HG03280 (cell line): Measurements from ENCODE around the gene DBF4.
"Not testable (repeated sequence)": the region's sequence is repeated elsewhere in the genome, so short reads cannot be mapped to it uniquely, and the experiment has no call there.

Source experiments
- ATAC-seq: cut with Tn5 transposase; IDR thresholded peaks from one replicate; pipeline ENCODE4 v1.9.1; 2021; ENCODE audit warnings: mild to moderate bottlenecking, moderate library complexity; ENCODE audit not compliant: unreplicated experiment

The DBF4 gene

DNA sequence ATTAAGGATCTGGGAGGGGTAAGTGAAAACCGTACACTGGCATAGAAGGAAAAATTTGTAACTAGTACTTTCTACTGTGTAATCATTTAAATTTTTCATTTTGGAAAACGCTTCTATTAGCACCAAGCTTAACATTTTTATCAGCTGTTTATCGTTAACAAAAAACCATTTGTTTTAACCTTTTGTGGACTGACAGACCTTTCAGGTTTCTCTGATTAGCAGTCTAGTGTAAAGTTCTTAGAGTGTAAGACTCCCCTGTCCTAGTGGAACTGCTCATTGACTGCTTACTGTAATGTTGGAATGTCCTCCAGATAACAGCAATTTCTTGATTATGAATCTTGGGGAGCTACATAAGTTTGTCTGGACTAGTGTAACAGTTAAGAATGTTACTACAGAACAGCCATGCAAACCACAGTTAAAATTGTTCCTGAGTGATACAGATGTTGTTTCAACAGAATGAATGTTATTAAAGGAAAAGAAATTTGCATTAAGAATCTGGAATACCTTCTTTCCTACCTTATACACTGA, 2.0 kb downstream of the DBF4 start:
- ATAC-seq: no peak

DNA sequence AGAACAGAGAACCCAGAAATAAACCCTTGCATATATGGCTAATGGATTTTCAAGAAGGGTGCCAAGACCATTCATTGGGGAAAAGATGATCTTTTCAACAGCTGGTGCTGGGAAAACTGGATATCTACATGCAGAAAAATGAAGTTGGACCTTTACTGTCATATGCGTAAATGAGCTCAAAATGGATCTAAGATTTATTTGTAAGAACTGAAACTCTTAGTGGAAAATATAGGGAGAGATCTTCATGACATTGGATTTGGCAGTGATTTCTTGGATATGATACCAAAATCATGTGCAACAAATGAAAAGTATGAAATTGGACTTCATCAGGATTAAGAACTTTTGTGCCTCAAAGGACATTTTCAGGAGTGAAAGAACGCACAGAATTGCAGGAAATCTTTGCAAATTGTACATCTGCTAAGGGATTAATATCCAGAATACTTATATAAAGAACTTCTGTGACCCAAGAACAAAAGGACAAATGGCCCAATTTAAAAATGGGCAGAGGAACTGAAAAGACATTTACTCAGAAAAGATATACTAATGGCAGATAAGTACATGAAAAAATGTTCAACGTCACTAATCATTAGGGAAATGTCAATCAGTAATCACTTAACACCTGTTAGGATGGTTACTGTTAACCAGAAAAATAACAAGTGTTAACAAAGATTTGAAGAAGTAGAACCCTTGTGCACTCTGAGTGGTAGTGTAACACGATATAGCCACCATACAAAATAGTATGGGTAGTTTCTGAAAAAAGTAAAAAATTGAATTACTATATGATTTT, 6.1 kb downstream of the DBF4 start:
- no peak for ATAC-seq

DNA sequence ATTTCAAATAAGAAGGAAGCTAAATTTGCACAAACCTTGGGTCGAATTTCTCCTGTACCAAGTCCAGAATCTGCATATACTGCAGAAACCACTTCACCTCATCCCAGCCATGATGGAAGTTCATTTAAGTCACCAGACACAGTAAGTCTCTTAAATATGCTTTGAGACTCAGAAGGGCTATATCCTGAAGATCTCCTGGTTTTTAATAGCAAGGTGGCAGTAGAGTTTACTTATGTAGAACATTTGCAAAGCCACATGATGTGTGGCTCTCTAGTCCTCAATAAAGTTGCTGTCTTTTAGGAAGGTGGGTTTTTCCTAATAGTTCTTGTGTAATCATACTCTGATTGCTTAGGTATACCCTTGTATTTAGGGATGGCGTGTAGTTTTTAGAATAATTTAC, 8.7 kb downstream of the DBF4 start:
- ATAC-seq: no peak

- ATAC-seq: no peak
Observed at GRCh38 chr7:87886875-87887274, 10.6 kb downstream of the DBF4 start.

DNA sequence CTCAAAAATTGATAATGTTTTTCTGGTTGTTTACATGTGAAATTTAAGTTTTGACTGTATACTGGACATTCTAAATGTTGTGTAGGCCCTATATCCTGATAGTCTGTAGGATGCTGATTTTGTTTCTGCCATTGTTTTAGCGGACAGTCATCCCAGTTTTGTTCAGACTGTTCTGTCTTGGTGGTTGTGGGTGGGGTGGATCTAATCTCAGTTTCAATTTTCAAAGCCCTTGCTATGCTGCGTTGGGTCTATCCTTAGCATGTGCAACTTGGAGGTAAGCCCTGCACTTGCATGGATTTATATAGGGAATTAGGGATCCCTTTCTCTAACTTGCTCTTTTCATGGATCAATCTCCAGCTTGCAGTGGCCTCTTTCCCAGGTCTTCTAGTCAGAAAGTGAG, 19.1 kb downstream of the DBF4 start:
- no peak for ATAC-seq

DNA sequence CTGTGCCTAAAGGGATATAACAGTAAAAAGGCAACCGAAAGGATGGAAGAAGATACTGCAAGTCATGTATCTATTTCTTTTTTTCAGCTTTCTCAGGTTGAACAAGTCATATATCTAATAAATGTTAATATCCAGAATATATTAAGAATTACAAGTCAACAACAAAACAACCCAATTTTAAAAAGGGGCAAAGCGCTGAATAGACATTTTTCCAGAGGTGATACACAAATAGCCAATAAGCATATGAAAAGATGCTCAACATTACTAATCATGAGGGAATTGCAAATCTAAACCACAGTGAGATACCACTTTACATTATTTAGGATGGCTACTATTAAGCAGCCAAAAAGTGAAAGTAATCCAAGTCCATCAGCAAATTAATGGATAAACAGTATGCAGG, 23.0 kb downstream of the DBF4 start:
- no peak for ATAC-seq

- ATAC-seq: not testable (repeated sequence)
Observed at GRCh38 chr7:87907136-87907906, 31.0 kb downstream of the DBF4 start.

DNA sequence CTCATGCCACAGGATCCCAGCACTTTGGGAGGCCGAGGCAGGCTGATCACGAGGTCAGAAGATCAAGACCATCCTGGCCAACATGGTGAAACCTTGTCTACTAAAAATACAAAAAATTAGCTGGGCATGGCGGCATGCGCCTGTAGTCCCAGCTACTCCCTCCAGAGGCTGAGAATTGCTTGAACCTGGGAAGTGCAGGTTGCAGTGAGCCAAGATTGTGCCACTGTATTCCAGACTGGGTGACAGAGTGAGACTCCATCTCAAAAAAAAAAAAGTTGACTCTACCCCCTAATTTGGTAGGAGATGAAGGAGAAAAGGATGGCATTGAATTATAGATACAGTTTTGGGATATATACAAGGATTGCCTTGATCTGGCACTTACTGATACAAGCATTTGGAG, 32.5 kb downstream of the DBF4 start:
- ATAC-seq: not testable (repeated sequence)

DNA sequence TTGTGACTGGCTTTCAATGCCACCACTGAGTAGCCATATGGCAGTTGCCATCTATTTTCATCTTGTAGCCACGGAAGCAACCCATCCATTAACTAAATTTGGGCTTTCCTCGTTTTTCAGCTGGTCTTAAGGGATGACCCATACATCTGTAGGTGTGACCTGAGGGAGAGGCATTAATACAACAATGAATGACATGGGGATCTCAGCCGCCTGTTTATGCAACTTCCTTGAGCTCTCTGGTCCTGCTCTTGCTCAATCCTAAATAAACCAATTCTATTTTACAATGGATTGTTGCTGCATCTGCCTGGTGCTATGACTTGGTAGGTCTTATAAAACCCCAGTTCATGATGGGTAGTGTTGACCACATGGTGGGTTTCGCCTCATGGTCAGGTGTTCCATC, 35.8 kb downstream of the DBF4 start:
- no peak for ATAC-seq

DNA sequence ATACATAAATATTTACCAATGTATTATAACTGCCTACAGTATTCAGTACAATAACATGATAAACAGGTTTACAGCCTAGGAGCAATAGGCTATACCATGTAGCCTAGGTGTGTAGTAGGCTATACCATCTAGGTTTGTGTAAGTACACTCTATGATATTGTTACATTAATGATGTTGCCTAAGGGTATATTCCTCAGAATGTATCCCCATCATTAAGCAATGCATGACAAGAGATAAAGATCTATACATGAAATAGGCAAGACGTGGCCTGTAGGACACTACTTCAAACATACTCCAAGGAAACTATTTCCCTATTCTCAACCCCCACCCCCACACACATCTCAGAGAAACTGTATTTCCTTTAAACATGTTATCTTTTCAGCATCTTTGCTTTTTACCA, 42.4 kb downstream of the DBF4 start:
- ATAC-seq: no peak

DNA sequence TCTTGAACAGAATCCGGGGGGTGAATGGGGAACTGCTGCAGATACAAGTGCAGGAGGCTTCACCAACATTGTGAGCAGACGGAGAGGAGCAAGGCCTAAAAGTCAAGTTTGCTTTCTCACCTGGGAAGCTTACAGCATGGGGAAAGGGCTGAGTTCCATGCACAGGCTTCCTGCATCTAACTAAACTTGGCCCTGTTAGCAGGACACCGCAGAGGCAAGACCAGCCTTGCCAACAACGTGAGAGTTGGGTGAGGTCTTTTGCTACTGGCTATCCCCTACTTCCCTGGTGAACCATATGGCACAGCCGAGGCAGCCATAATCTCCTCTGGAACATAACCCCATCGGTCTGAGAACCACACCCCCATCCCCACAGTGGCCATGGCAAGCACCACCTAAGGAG, 43.6 kb downstream of the DBF4 start:
- ATAC-seq: no peak

DNA sequence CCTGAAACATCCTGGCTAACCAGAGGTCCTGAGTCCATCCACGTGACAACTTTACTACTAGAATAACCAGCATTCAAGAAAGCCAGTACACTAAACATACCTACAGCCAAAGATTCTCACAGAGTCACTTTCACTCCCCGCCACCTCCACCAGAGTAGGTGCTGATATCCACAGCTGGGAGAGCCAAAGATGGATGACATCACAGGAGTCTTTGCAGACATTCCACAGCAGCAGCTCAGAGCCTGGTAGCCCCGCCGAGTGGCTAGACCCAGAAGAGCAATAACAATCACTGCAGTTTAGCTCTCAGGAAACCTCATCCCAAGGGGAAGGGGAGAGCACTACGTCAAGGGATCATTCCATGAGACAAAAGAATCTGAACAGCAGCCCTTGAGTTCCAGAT, 44.3 kb downstream of the DBF4 start:
- no peak for ATAC-seq

- not testable (repeated sequence) for ATAC-seq
Observed at GRCh38 chr7:87922759-87923395, 46.6 kb downstream of the DBF4 start.

- ATAC-seq: peak; percentile 95
Observed at GRCh38 chr7:87926581-87927461, 50.5 kb downstream of the DBF4 start.

DNA sequence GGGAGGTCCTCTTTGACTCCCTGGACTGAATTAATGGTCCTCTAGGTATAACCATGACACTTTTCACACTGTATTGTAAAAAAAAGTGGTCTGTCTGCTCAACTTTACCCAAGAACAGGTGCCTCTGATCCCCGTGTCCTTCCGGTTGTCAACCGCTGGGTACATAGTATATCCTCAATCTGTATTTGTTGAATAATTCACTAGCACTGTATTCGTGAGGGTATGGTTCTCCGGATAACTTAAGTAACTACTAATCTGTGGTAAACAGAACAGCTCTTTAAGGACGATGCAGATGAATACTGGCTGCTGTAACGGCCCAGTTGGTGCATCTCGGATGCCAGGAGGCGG, 57.3 kb downstream of the DBF4 start:
- ATAC-seq: no peak

DNA sequence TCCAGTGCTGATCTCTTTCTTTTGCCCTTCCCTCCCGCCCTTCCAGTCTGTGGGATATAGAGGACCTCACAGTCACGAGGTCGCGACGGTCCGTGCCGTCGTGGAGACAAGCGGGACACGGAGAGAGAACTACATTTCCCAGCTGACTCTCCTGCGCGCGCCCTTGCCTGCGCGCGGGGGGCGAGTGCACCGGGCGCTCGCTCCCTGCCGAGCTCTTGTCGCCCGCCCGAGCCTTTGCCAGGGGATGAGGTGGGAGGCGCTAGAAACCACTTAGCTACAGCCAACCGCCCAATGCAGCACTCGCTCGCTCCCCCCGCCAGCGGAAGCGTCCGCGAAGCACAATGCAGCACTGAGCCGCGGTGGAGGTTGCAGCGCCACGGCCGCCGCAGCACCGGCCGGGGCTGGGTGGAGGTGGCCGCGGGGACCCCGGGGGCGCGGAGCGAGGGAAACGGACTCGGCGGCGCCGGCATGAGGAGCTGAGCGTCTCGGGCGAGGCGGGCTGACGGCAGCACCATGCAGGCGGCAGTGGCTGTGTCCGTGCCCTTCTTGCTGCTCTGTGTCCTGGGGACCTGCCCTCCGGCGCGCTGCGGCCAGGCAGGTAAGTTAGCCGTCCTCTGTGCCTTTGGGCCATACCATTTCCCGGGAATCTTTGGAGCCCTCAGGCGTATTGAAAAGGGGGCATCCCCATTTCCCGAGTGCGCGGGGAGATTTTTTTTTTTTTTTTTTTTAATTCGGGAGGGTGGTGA, 57.8 kb downstream of the DBF4 start, which contains the start of gene ADAM22:
TSS of gene ADAM22 (plus strand) at position 299 of the 746 bp plus-strand sequence. CDS start at position 514, 215 bp downstream.
- peak; percentile 97 for ATAC-seq

DNA sequence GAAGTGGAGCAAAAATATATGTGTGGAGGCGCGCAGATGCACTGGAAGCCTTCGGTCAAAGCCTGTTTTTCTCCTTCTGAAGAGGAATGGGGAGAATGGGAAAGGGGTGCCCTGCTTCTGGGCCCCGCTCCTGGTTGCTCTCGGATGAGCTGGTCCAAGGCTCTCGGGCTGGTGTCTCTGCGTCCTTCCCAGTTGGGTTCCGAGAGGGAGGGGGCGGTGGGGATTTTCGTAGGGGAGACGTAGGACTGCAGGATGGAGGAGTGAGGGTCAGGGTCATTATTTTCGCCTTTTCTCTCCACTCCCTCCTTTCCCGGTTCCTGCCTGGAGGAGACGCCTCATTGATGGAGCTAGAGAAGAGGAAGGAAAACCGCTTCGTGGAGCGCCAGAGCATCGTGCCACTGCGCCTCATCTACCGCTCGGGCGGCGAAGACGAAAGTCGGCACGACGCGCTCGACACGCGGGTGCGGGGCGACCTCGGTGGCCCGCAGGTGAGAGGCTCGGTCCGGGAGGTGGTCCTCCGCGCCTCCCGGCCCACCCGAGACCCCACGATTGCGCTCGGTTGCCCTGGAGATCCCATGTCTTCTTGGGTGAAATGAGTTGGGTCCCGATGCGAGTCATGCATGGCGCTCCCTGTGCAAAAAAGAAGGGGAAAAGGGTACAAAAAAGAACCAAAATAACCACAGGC, 58.5 kb downstream of the DBF4 start:
- peak; percentile 1 for ATAC-seq

DNA sequence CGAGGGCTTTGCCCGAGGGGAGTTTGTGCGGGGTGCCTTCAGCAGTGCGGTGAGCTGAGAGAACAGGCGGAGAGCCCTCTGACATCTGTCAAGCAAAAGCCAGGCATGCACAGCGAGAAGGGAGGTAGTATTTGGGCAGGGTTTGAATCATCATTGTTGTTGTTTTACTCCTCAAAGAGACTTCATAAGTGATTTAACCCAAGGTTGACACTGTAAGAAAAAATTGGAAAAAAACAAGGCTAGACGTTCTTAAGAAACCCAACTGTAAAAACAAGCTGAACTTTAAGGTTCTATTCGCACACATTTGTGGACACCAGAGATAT, 59.1 kb downstream of the DBF4 start:
- ATAC-seq: no peak

- ATAC-seq: no peak
Observed at GRCh38 chr7:87941138-87941537, 64.8 kb downstream of the DBF4 start.
